Spleen (tissue), 11 donors: ENCODE data around the gene SYNPR. TPM values are rescaled to one million over a fixed set of nuclear protein-coding genes. Genes with fewer than 3 reads are reported as not detected.

Experiments used
- DNase-seq: peaks from one replicate; pipeline ENCODE4 v3.0.0-alpha.2; 2020
- H3K27ac ChIP-seq, 8 donors: fragments of 200-600 bp; sonication (generic) in 7 of 8; 1 replicate in 4 of 8; 2 replicates in 4 of 8; pipeline versions ENCODE4 v1.5.0 to v1.8.0; 2016 to 2021; ENCODE audit warnings: inconsistent platforms in 4 of 8, mild to moderate bottlenecking in 4 of 8, moderate library complexity in 1 of 8
- H3K27me3 ChIP-seq, 7 donors: fragments of 200-600 bp; sonication (generic) in 6 of 7; replicated peaks in 1 of 7; 1 replicate in 4 of 7; 2 replicates in 3 of 7; pipeline versions ENCODE4 v1.5.0 to v1.8.0; 2016 to 2021; ENCODE audit warnings: inconsistent platforms in 3 of 7, mild to moderate bottlenecking in 1 of 7
- H3K36me3 ChIP-seq, 6 donors: fragments of 200-600 bp; sonication (generic) in 5 of 6; 1 replicate in 4 of 6; 2 replicates in 2 of 6; pipeline versions ENCODE4 v1.5.0 to v1.8.0; 2016 to 2021; ENCODE audit warnings: inconsistent platforms in 2 of 6
- H3K4me1 ChIP-seq, 6 donors: fragments of 200-600 bp; sonication (generic) in 5 of 6; 1 replicate in 3 of 6; 2 replicates in 3 of 6; pipeline versions ENCODE4 v1.5.0 to v1.8.0; 2016 to 2021; ENCODE audit warnings: inconsistent platforms in 3 of 6
- H3K4me3 ChIP-seq, 8 donors: fragments of 200-600 bp; sonication (generic) in 7 of 8; 1 replicate in 4 of 8; 2 replicates in 4 of 8; pipeline versions ENCODE4 v1.5.0 to v1.8.0; 2016 to 2021; ENCODE audit warnings: inconsistent platforms in 4 of 8, mild to moderate bottlenecking in 4 of 8, moderate library complexity in 2 of 8
- H3K9me3 ChIP-seq, 8 donors: fragments of 200-600 bp; sonication (generic) in 7 of 8; 1 replicate in 4 of 8; 2 replicates in 4 of 8; pipeline versions ENCODE4 v1.5.0 to v1.8.0; 2016 to 2021; ENCODE audit warnings: inconsistent platforms in 4 of 8
- CTCF ChIP-seq, 11 experiments: fragments of 200-600 bp in 7 of 11; fragments of 450-650 bp in 4 of 11; sonication (generic) in 4 of 11; IDR thresholded peaks in 8 of 11; conservative IDR thresholded peaks in 3 of 11; 1 replicate in 7 of 11; 2 replicates in 4 of 11; pipeline versions ENCODE4 v1.4.0 to v1.8.0; 2016 to 2021; ENCODE audit warnings: antibody characterized with exemption in 11 of 11, inconsistent platforms in 4 of 11, mild to moderate bottlenecking in 1 of 11
- POLR2A ChIP-seq, 3 donors: fragments of 450-650 bp; IDR thresholded peaks; one replicate each; pipeline ENCODE4 v1.5.1; 2017; ENCODE audit warnings: antibody characterized with exemption in 3 of 3, mild to moderate bottlenecking in 1 of 3
- POLR2AphosphoS5 ChIP-seq, 3 donors: sonication (generic); formaldehyde crosslinking; IDR thresholded peaks; one replicate each; pipeline ENCODE4 v1.5.1; 2017; ENCODE audit warnings: antibody characterized with exemption in 3 of 3
- WGBS, 5 donors: extraction: QIAGEN DNeasy Blood & Tissue Kit in 3 of 5; methylation state at CpG; one replicate each; pipeline versions ENCODE4 v1.1.5 to v1.1.7; 2013 to 2018; 5-methylcytosine and 5-hydroxymethylcytosine counted together
- intact Hi-C: fragments of 100-400 bp; cut with DNase I; formaldehyde crosslinking; loops from one replicate; pipeline ENCODE4 v1.15.0; 2023; ENCODE audit warnings: low total_unique reads
- polyA plus RNA-seq, 3 donors: library from polyadenylated mRNA; stranded (reverse); fragments of 200-250 nt; gene quantifications; one replicate each; pipeline ENCODE4 v1.2.1, GENCODE V29; 2013
- total RNA-seq, 7 donors: library from RNA; depleted of rRNA in 3 of 7; stranded (reverse); fragments of >200 nt in 3 of 7; fragmentation: NEBNext Ultra II Directional in 4 of 7; extraction: Animal tissue kit (Norgen Biotek cat#: 25700) in 4 of 7; gene quantifications; one replicate each; pipeline versions ENCODE4 v1.1.0 to v1.2.1, GENCODE V29; 2016 to 2021
- donor health status: healthy with polysubstance abuse.
- donor health status: DM: no; HTN: no; CAD: no; lungs with moderate emphysema.
- donor health status: DM: no; HTN: no; CAD: no.
- donor health status: Bipolar disorder and iron deficiency.
- donor health status: healthy.
- donor health status: DM: no; HTN: no; CAD: no.
- donor health status: DM: yes; HTN: yes; CAD: no.

SYNPR gene
- total and polyA plus RNA-seq, 10 donors: not detected

GRCh38 chr3:63467392-63467791, 189.3 kb downstream of the SYNPR start:
- Histone ChIP-seq H3K36me3 (no peaks in the 10 kb centered on the region), H3K27me3 (no peaks in the 10 kb centered on the region), H3K9me3 (peaks cover 0 to 14% (median 3%) of the 10 kb centered on the region in 8 donors), H3K4me3 (no peak overlapping the region), H3K4me1 (no peaks in the 10 kb centered on the region), H3K27ac (no peak overlapping the region)
- TF ChIP-seq POLR2AphosphoS5 (IDR thresholded peaks at IDR 0.05): no peak
- no peak for TF ChIP-seq CTCF (IDR thresholded peaks at IDR 0.05 in 8 of 11, conservative IDR thresholded peaks at IDR 0.05 in 3 of 11)
- no peak for TF ChIP-seq POLR2A (IDR thresholded peaks at IDR 0.05)
- intact Hi-C loops: no loop called here
- 62 to 81% (median 74%) methylated on average over 3 of the region's 3 CpGs for WGBS, 5 donors
- no peak for DNase-seq

GRCh38 chr3:63470745-63471144, 192.6 kb downstream of the SYNPR start:
- Histone ChIP-seq H3K27ac (no peak overlapping the region), H3K4me3 (no peak overlapping the region), H3K36me3 (no peaks in the 10 kb centered on the region), H3K9me3 (peaks cover 0 to 14% (median 3%) of the 10 kb centered on the region in 8 donors), H3K27me3 (no peaks in the 10 kb centered on the region), H3K4me1 (no peaks in the 10 kb centered on the region)
- DNase-seq: no peak
- WGBS, 5 donors: 45 to 86% (median 76%) methylated on average over 1 of the region's 1 CpG
- intact Hi-C loops: no loop called here
- TF ChIP-seq CTCF (IDR thresholded peaks at IDR 0.05 in 8 of 11, conservative IDR thresholded peaks at IDR 0.05 in 3 of 11): no peak
- TF ChIP-seq POLR2A (IDR thresholded peaks at IDR 0.05): no peak
- TF ChIP-seq POLR2AphosphoS5 (IDR thresholded peaks at IDR 0.05): no peak

- no peaks in the 10 kb centered on the region for H3K27me3 ChIP-seq
- H3K27ac ChIP-seq: no peak overlapping the region
- WGBS, 5 donors: 82 to 92% (median 85%) methylated on average over 5 of the region's 5 CpGs
- intact Hi-C loops: no loop called here
- no peak for DNase-seq
- H3K4me3 ChIP-seq: no peak overlapping the region
- H3K4me1 ChIP-seq: no peaks in the 10 kb centered on the region
- no peaks in the 10 kb centered on the region for H3K36me3 ChIP-seq
- TF ChIP-seq CTCF (IDR thresholded peaks at IDR 0.05 in 8 of 11, conservative IDR thresholded peaks at IDR 0.05 in 3 of 11) (no peak), POLR2A (IDR thresholded peaks at IDR 0.05) (no peak), POLR2AphosphoS5 (IDR thresholded peaks at IDR 0.05) (no peak)
- peaks cover 0 to 7% (median 1%) of the 10 kb centered on the region in 8 donors for H3K9me3 ChIP-seq
Observed at GRCh38 chr3:63471781-63472180, 193.7 kb downstream of the SYNPR start.

GRCh38 chr3:63473641-63474166, 195.6 kb downstream of the SYNPR start:
- no peaks in the 10 kb centered on the region for H3K9me3 ChIP-seq
- TF ChIP-seq POLR2A (IDR thresholded peaks at IDR 0.05) (no peak), CTCF (IDR thresholded peaks at IDR 0.05 in 8 of 11, conservative IDR thresholded peaks at IDR 0.05 in 3 of 11) (no peak), POLR2AphosphoS5 (IDR thresholded peaks at IDR 0.05) (no peak)
- no peaks in the 10 kb centered on the region for H3K36me3 ChIP-seq
- no peak for DNase-seq
- H3K27me3 ChIP-seq: no peaks in the 10 kb centered on the region
- 73 to 88% (median 75%) methylated on average over 6 of the region's 6 CpGs for WGBS, 5 donors
- H3K4me3 ChIP-seq: no peak overlapping the region
- H3K27ac ChIP-seq: no peak overlapping the region
- intact Hi-C loops: no loop called here
- no peaks in the 10 kb centered on the region for H3K4me1 ChIP-seq
